ENCODE measurements around the gene GFRA4. TPM values are rescaled to one million over a fixed set of nuclear protein-coding genes. Genes with fewer than 3 reads are reported as not detected.

Gene GFRA4
- total and polyA plus RNA-seq, 12 donors: not detected

DNA sequence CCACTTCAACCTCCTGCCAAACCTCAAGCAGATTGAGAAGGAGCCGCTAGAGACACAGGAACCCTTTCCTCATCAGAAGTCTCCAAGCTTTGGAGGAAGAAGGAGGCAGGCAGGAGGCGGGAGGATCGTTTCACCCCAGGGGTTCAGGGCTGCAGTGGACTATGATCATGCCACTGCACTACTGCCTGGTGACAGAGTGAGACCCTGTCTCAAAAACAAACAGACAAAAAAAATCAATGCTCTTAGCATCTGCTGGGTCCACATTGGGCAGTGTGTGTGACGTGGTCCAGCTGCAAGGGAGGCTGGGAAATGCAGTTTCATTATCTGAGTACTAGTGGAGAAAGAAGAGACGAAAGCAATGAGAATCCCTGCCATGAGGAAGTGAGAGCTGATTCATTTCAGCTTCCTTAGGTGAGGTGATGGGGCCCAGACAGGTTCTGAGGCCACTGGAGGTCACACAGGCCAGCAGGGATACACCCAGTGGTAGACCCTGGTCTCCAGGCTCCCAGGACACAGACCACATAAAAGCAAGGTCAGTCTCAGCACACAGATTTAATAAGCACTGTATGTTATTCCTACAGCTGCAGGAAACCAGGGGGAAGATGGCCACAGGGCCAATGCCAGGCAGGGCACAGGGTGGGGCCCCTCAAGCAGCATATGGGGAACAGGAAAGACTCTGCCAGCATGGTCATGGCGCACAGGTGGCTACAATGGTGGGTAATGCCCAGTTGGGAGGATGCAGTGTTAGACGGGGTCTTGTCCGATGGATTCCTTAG lies 4.3 kb downstream of the GFRA4 start:
- DNase-seq: peak in 3 of 7 donors; percentile 3 to 6 (median 3)
- WGBS, 4 donors: 59 to 75% (median 68%) methylated on average over 7 to 8 of the region's 8 CpGs
- H3K4me3 ChIP-seq: no peak overlapping the region
- no peaks in the 10 kb centered on the region for H3K36me3 ChIP-seq (replicated peaks in 1 of 2)
- TF ChIP-seq POLR2A (IDR thresholded peaks at IDR 0.05): no peak
- TF ChIP-seq, protein P1, sequence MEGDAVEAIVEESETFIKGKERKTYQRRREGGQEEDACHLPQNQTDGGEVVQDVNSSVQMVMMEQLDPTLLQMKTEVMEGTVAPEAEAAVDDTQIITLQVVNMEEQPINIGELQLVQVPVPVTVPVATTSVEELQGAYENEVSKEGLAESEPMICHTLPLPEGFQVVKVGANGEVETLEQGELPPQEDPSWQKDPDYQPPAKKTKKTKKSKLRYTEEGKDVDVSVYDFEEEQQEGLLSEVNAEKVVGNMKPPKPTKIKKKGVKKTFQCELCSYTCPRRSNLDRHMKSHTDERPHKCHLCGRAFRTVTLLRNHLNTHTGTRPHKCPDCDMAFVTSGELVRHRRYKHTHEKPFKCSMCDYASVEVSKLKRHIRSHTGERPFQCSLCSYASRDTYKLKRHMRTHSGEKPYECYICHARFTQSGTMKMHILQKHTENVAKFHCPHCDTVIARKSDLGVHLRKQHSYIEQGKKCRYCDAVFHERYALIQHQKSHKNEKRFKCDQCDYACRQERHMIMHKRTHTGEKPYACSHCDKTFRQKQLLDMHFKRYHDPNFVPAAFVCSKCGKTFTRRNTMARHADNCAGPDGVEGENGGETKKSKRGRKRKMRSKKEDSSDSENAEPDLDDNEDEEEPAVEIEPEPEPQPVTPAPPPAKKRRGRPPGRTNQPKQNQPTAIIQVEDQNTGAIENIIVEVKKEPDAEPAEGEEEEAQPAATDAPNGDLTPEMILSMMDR (IDR thresholded peaks at IDR 0.05): no peak
- intact Hi-C loops (cut with DNase I): no loop called here
- H3K9me3 ChIP-seq (replicated peaks in 1 of 3): no peaks in the 10 kb centered on the region
- no peak overlapping the region for H3K27ac ChIP-seq
- peaks cover 22% of the 10 kb centered on the region for H3K27me3 ChIP-seq
- no peaks in the 10 kb centered on the region for H3K4me1 ChIP-seq (replicated peaks in 1 of 2)

DNA sequence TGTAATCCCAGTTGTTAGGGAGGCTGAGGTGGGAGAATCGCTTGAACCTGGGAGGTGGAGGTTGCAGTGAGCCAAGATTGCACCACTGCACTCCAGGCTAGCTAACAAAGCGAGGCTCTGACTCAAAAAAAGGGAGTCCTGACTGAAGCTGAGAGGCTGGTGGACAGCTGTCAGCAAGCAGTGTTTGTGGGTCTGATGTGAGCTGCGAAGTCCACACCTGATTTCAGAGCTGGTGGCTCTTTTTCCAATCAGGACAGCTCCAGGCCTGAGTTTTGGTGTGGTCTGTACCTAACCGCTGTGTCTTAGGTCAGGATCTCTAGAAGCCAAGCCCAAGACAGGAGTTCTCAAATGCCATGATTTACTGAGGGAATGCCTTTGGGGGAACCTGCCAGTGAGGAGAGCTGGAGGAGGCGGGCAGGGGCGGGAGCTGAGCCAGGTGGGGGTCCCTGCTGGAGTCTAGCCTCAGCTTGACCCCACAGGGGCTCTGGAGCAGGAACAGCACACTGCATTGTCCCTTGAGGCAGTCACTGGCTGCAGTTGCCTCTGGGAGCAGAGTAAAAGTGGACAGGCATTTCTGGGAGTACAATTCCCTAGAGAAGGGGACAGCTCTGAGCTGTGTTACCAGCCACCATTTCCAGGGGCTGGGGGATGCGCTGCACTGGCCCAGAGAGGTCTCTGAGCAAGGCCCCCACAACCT lies 5.0 kb downstream of the GFRA4 start:
- WGBS, 4 donors: 82 to 94% (median 92%) methylated on average over 5 to 7 of the region's 7 CpGs

DNA sequence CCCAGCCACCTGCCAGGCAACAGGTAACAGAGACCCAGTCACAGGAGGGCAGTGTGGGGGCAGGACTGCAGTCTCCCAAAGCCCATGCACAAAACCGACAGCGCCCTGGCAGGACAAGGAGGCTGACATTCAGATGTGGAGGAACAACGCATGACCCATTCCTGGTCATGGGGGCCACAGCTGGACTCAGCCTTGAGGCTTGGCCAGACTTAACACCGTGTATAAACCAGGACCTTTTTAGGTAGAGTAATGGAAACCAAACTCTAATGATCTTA lies 8.1 kb downstream of the GFRA4 start:
- Histone ChIP-seq H3K36me3 (replicated peaks in 1 of 2) (no peaks in the 10 kb centered on the region), H3K27ac (no peak overlapping the region), H3K27me3 (peaks cover 9% of the 10 kb centered on the region), H3K4me1 (replicated peaks in 1 of 2) (no peaks in the 10 kb centered on the region), H3K9me3 (replicated peaks in 1 of 3) (no peaks in the 10 kb centered on the region), H3K4me3 (no peak overlapping the region)
- 70 to 100% (median 91%) methylated on average over 3 to 4 of the region's 4 CpGs; no CpG with 5 or more reads in 1 of the 4 donors for WGBS, 4 donors
- TF ChIP-seq POLR2A (IDR thresholded peaks at IDR 0.05): no peak
- TF ChIP-seq, protein P1 (IDR thresholded peaks at IDR 0.05): no peak
- peak in 2 of 7 donors; percentile 0 to 3 for DNase-seq
- intact Hi-C loops (cut with DNase I): no loop called here

More for the DNA sequence above, 5.0 kb downstream of the GFRA4 start:
- Histone ChIP-seq H3K4me3 (no peak overlapping the region), H3K27ac (no peak overlapping the region), H3K4me1 (replicated peaks in 1 of 2) (no peaks in the 10 kb centered on the region), H3K36me3 (replicated peaks in 1 of 2) (no peaks in the 10 kb centered on the region), H3K9me3 (replicated peaks in 1 of 3) (no peaks in the 10 kb centered on the region), H3K27me3 (peaks cover 22% of the 10 kb centered on the region)
- intact Hi-C loops (cut with DNase I): no loop called here
- TF ChIP-seq POLR2A (IDR thresholded peaks at IDR 0.05): no peak
- TF ChIP-seq, protein P1 (IDR thresholded peaks at IDR 0.05): no peak
- DNase-seq: peak in 3 of 7 donors; percentile 1 to 5 (median 3)

DNA sequence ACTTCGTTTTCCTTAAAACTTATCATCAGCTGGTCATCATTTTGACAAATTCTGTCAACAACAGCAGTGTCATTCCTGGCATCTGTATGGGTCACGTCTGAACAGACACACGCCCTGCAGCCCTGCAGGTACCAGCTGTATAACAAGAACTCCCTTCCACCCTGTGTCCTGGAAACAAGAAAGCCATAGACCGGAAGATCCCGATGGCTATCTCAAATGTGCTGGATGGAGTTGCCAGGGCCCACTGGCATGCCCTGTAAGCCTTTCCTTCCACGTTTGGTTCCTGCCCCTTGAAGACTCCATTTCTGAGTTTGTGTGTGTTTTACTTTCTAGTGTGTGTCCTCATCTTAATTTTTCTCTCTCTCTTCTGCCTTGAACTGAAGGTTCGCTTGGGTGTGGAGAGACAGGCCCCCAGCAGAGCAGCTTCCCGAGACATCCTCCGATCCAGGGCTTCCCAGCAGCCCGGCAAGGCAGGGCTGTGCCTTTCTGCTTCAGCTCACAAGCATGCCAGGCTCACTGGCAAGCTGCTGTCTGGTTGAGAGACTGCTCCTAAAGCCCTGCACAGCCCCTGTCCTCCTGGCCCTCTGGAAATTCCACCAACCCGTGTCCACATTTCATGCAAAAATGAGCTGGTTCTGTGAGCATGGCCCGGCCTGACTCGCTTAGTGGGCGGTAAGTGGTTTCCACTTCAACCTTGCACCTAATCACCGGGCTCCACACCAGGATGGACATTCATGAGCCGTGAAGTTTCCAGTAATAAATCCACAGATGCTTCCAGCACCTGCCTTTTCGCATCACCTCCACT lies 8.7 kb downstream of the GFRA4 start:
- DNase-seq: peak in 1 of 7 donors; percentile 8
- intact Hi-C loops (cut with DNase I): no loop called here
- no peaks in the 10 kb centered on the region for H3K9me3 ChIP-seq (replicated peaks in 1 of 3)
- 82 to 87% (median 84%) methylated on average over 15 to 17 of the region's 17 CpGs for WGBS, 4 donors
- H3K27me3 ChIP-seq: peaks cover 4% of the 10 kb centered on the region
- no peaks in the 10 kb centered on the region for H3K4me1 ChIP-seq (replicated peaks in 1 of 2)
- peaks cover 0 to under 1% of the 10 kb centered on the region in 2 donors for H3K36me3 ChIP-seq (replicated peaks in 1 of 2)
- TF ChIP-seq POLR2A (IDR thresholded peaks at IDR 0.05): no peak
- TF ChIP-seq, protein P1 (IDR thresholded peaks at IDR 0.05): no peak
- no peak overlapping the region for H3K4me3 ChIP-seq
- H3K27ac ChIP-seq: no peak overlapping the region

Measured in adrenal gland (tissue), 12 donors.